Right atrium auricular region (tissue), 2 donors: ENCODE measurements around the gene DBN1. TPM values are rescaled to one million over a fixed set of nuclear protein-coding genes. Genes with fewer than 3 reads are reported as not detected.
A peak's percentile ranks its signal among the peaks of the same experiment; 100 is the strongest.

Source experiments
- DNase-seq: peaks from one replicate; pipeline ENCODE4 v3.0.0-alpha.2; 2019; ENCODE audit warnings: low spot score
- H3K27ac ChIP-seq, 2 donors: fragments of 200-600 bp; sonication (generic); 1 replicate in 1 of 2; 2 replicates in 1 of 2; pipeline ENCODE4 v1.5.1; 2016 to 2019
- H3K27me3 ChIP-seq, 2 donors: fragments of 200-600 bp; sonication (generic); one replicate each; pipeline versions ENCODE4 v1.5.1 to v1.6.0; 2017 to 2019
- H3K36me3 ChIP-seq: fragments of 200-600 bp; sonication (generic); one replicate; pipeline ENCODE4 v1.5.1; 2016
- H3K4me1 ChIP-seq, 2 donors: fragments of 200-600 bp; sonication (generic); one replicate each; pipeline versions ENCODE4 v1.5.1 to v1.6.0; 2017 to 2019
- H3K4me3 ChIP-seq, 2 donors: fragments of 200-600 bp; sonication (generic); 1 replicate in 1 of 2; 2 replicates in 1 of 2; pipeline ENCODE4 v1.5.1; 2017 to 2019; ENCODE audit warnings: mild to moderate bottlenecking in 1 of 2, moderate library complexity in 1 of 2
- H3K9me3 ChIP-seq, 2 donors: fragments of 200-600 bp; sonication (generic); one replicate each; pipeline ENCODE4 v1.5.1; 2019
- total RNA-seq, 2 donors: library from RNA; depleted of rRNA; stranded (reverse); fragments of >200 nt; gene quantifications; one replicate each; pipeline ENCODE4 v1.1.0, GENCODE V29; 2016
- TF ChIP-seq, protein P1 (sequence below), 2 donors: fragments of 200-600 bp; sonication (generic); IDR thresholded peaks; one replicate each; pipeline ENCODE4 v1.5.1; 2019; ENCODE audit warnings: antibody characterized with exemption in 2 of 2

DBN1 gene
- total RNA-seq, 2 donors from 2014 or later = 25.0 to 47.2 TPM

GRCh38 chr5:177508221-177508611 lies 34.8 kb upstream of the DBN1 start:
- Histone ChIP-seq H3K27ac (no peak overlapping the region), H3K9me3 (no peaks in the 10 kb centered on the region), H3K4me1 (peaks cover 0 to 11% of the 10 kb centered on the region in 2 donors), H3K27me3 (no peaks in the 10 kb centered on the region), H3K36me3 (peaks cover 26% of the 10 kb centered on the region), H3K4me3 (peak overlapping the region in 1 of 2 donors; percentile 37)
- no peak for DNase-seq
- TF ChIP-seq, protein P1, sequence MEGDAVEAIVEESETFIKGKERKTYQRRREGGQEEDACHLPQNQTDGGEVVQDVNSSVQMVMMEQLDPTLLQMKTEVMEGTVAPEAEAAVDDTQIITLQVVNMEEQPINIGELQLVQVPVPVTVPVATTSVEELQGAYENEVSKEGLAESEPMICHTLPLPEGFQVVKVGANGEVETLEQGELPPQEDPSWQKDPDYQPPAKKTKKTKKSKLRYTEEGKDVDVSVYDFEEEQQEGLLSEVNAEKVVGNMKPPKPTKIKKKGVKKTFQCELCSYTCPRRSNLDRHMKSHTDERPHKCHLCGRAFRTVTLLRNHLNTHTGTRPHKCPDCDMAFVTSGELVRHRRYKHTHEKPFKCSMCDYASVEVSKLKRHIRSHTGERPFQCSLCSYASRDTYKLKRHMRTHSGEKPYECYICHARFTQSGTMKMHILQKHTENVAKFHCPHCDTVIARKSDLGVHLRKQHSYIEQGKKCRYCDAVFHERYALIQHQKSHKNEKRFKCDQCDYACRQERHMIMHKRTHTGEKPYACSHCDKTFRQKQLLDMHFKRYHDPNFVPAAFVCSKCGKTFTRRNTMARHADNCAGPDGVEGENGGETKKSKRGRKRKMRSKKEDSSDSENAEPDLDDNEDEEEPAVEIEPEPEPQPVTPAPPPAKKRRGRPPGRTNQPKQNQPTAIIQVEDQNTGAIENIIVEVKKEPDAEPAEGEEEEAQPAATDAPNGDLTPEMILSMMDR (IDR thresholded peaks at IDR 0.05) = no peak

GRCh38 chr5:177507596-177508220 lies 34.3 kb upstream of the DBN1 start:
- H3K4me1 ChIP-seq = peaks cover 0 to 11% of the 10 kb centered on the region in 2 donors
- no peak for DNase-seq
- no peak overlapping the region for H3K27ac ChIP-seq
- H3K27me3 ChIP-seq = no peaks in the 10 kb centered on the region
- TF ChIP-seq, protein P1 (IDR thresholded peaks at IDR 0.05) = no peak
- H3K9me3 ChIP-seq = no peaks in the 10 kb centered on the region
- H3K36me3 ChIP-seq = peaks cover 21% of the 10 kb centered on the region
- H3K4me3 ChIP-seq = no peak overlapping the region

DNA sequence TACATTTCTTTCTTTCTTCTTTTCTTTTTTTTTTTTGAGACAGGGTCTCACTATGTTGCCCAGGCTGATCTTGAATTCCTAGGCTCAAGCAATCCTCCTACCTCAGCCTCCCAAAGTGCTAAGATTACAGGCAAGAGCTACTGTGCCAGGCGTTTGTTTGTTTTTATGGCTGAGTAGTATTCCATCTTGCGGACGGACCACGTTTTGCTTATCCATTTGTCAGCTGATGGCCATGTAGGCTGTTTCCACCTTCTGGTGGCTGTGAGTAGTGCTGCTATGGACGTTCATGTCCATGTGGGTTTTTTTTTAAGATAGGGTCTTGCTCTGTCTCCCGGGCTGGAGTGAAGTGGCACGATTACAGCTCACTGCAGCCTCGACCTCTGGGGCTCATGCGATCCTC lies 33.7 kb upstream of the DBN1 start:
- no peak overlapping the region for H3K4me3 ChIP-seq

DNA sequence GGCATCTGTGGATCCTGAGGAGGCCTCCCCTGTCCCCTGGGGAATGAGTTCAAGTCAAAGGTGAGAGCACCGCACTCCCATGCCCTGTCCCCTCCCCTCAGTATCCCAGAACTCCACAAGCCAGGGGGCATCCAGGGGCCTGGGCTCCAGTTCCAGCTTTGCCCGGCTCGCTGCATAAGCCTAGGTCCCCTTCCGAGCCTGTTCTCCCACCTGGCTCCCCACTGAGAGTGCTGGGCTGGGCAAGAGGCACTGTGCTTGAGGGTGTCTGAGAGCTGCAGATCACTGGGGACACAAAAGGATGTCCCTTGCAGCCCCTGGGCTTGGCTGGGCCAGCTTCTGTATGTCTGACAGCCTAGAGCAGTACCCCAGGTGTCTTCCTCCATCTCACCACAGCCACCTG lies 31.6 kb upstream of the DBN1 start:
- no peak for DNase-seq
- Histone ChIP-seq H3K27ac (no peak overlapping the region), H3K27me3 (no peaks in the 10 kb centered on the region), H3K9me3 (no peaks in the 10 kb centered on the region), H3K36me3 (no peaks in the 10 kb centered on the region), H3K4me3 (no peak overlapping the region), H3K4me1 (peaks cover 0 to 16% of the 10 kb centered on the region in 2 donors)
- TF ChIP-seq, protein P1 (IDR thresholded peaks at IDR 0.05) = no peak

More for the DNA sequence above, 33.7 kb upstream of the DBN1 start:
- DNase-seq = no peak
- peaks cover 15% of the 10 kb centered on the region for H3K36me3 ChIP-seq
- no peak overlapping the region for H3K27ac ChIP-seq
- peaks cover 0 to 11% of the 10 kb centered on the region in 2 donors for H3K4me1 ChIP-seq
- TF ChIP-seq, protein P1 (IDR thresholded peaks at IDR 0.05) = peak in 1 of 2 donors; percentile 9
- no peaks in the 10 kb centered on the region for H3K27me3 ChIP-seq
- no peaks in the 10 kb centered on the region for H3K9me3 ChIP-seq

- Histone ChIP-seq H3K36me3 (no peaks in the 10 kb centered on the region), H3K27me3 (no peaks in the 10 kb centered on the region), H3K4me1 (peaks cover 0 to 9% of the 10 kb centered on the region in 2 donors), H3K27ac (no peak overlapping the region), H3K9me3 (no peaks in the 10 kb centered on the region), H3K4me3 (no peak overlapping the region)
- DNase-seq = no peak
- TF ChIP-seq, protein P1 (IDR thresholded peaks at IDR 0.05) = no peak
Measured at GRCh38 chr5:177504086-177505056, 30.9 kb upstream of the DBN1 start.
